ENCODE data around the gene CX3CL1.

DNA sequence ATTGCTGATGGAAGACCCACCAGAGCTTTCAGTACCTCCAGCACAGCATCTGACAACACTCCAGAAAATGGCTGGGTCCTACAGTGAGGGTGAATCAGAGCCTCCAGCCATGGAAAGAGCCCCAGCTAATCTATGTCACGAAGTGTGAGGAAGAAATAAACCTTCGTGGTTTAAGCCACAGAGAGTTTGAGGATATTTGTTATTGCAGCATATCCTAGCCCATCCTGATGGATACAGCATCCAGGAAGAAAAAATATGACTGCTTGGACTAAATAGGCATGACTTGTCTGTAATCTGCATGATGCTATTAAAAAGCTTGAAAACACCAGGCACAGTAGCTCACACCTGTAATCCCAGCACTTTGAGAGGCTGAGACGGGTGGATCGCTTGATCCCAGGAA lies 19.0 kb downstream of the CX3CL1 start:
- TF ChIP-seq CTCF (IDR thresholded peaks at IDR 0.05; ENCODE audit: insufficient read depth, low read depth, low read length) = no peak
- no peak for TF ChIP-seq EZH2 (IDR thresholded peaks at IDR 0.05; ENCODE audit: insufficient read depth, low read length)
